NCI-H345 (cell line): ENCODE data around the gene INO80.
A peak's percentile ranks its signal among the peaks of the same experiment; 100 is the strongest.

Experiments used
- DNase-seq: peaks from one replicate; lab custom pipeline; 2025; lab: John Stamatoyannopoulos, UW

INO80 gene

DNA sequence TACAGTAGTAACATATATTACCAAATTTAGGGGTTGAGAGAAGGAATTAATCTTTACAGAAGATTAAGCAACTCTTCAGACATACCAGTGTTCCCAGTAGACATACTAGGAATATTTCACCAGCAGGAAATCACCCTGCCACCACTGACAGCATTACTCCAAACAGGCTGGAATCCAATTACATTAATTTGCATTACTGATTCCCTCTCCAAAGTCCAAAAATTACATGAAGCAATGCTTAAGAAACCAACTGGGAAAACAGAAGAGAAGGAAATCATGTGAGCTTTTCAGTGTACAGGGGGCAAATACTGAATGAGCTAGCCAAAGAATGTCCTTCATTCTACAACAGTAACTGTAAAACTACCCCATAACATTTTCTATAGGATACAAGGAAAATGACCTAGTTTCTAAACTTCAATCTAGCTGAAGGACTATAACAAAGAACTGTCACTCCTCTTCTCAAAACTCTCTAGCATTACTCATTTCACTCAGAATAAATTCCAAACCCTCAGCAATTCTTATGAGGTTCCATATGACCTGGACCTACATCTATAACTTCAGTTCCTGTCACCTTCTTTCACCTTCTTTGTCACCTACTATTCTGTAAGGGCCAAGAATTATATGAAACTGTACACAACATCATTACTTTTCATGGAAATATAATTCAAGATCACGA, 72.7 kb downstream of the INO80 start:
- no peak for DNase-seq

DNA sequence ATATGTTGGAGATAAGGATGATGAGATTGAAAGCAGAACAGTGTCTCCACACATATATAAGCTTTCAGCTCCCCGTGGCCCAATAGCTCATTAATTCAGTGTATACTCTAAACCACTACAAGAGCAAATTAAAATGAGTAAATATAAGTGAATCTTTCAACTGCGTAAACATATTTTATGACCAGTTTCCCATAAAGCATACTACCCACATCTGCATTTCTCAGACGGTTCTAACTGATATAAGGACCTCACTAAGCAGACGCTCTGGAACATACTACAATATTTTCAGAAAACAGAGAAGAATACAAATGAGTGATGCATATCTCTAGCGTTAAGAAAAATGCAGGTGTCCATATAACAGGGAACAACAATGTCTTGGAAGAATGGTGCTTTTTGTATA, 73.2 kb downstream of the INO80 start:
- DNase-seq: no peak

DNA sequence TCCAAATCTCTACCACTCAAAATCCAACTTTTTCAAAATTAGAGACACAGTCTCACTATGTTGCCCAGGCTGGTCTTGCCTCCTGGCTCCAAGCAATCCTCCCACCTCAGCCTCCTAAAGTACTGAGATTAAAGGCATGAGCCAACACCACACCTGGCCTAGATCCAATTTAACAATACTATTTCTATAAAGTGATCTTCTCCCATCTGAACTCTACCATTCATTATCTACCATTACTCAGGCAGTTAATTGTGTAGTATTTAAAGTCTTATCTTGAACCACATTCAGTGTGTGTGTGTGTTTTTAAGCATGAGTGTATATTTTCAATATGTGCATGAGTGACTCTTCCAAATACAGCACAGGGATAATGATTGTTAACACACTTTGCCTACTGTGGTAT, 77.0 kb downstream of the INO80 start:
- no peak for DNase-seq

DNA sequence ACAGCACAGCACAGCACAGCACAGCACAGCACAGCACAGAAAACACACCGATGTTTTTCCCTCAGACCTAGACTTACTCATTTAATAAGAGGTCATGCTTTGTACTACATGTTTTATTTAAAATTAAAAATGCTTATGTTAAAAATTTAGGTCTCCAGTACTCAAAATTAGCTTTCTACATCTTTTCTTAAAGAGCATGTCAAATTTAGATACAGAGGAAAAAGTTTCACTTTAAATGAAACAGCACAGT, 84.1 kb downstream of the INO80 start:
- DNase-seq: no peak

DNA sequence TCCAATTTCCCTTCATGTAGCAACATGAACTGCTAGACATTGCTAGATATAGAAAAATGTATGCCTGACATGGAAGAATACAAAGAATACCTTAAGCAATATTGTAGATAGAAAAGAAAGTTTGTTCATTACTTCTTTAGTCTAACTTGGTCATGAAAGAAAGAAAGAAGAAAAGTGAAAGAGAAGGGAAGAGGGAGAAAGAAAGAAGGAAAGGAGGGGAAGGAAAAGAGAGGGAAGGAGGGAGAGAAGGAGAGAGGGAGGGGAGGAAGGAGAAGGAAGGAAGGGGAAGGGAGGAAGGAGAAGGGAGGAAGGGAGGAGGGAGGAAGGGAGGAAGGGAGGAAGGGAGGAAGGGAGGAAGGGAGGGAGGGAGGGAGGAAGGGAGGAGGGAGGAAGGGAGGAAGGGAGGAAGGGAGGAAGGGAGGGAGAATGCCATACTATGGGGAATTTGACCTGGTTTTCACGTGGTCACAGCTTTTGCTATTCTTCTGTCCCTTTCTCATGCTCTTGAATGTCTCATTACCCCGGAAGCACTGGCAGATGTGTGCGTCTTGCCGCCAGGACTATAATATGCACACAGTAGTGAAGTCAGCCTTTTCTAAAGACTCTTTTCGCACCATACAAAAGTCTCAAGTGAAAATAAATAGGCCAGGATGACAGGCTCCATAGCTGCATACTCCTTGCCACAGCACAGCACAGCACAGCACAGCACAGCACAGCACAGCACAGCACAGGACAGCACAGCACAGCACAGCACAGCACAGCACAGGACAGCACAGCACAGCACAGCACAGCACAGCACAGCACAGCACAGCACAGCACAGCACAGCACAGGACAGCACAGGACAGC, 84.6 kb downstream of the INO80 start:
- DNase-seq: no peak

DNA sequence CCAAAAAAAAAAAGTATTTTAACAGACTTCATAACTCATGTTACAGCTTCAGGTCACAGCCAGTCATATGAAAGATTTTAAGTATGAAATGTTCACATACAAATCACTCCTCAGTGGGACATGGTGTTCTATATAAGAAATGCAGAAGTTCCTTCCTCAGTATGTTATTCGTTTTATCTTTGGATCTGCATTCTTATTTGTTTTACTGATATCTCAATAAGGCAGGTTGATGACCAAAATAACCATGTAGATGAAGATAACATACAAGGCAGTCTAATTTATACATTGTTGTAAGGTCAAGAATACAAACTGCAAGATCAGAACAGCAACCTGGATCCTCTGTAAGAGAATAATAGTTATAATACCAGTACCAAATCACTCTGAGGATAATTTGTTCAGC, 87.2 kb downstream of the INO80 start:
- DNase-seq: no peak

DNA sequence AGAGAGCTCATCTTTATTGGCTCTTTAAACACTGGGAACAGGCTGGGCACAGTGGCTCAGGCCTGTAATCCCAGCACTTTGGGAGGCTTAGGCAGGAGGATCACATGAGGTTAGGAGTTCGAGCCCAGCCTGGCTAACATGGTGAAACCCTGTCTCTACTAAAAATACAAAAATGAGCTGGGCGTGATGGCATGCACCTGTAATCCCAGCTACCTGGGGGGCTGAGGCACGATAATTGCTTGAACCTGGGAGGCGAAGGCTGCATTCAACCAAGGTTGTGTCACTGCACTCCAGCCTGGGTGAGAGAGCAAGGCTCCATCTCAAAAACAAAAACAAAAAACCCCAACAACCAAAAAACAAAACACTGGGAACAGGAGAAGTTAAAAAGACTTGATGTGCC, 90.7 kb downstream of the INO80 start:
- no peak for DNase-seq

DNA sequence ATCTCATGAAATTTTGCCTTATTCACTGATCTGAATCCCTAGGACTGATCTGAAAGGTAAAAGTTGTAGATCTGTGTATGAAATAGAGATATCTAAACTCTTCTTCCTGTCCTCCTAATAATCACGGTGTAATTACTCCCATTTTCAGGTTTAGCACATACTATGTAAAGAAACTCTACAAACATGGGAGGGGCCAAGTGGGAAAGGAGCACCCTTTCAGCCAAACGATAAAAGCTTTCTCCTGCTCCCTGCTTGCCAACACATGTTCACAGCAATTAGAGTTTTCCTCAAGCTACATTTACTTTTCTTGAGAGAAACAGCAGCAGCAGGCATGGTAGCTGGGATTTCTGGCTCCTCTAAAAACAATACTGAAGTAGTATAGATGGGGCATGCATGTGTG, 91.2 kb downstream of the INO80 start:
- no peak for DNase-seq

DNA sequence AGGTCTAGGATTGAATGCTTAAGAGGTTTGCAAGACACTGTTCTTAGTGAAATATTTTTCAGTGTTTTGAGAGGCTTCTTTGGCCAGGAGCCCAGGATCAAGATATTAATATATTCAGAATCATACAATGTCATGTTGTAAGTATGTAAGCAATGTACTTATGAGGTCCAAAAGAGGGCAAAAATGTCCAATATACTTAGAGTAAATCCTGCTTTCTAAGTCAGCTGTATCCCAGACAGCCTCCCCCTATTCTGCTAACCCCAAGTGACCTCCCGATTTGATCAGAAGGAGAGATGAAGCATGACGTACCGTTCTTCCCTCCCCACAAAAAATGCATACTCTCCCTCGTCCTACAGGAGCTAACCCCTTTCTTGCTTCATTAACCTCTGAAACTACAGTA, 91.9 kb downstream of the INO80 start:
- DNase-seq: no peak

DNA sequence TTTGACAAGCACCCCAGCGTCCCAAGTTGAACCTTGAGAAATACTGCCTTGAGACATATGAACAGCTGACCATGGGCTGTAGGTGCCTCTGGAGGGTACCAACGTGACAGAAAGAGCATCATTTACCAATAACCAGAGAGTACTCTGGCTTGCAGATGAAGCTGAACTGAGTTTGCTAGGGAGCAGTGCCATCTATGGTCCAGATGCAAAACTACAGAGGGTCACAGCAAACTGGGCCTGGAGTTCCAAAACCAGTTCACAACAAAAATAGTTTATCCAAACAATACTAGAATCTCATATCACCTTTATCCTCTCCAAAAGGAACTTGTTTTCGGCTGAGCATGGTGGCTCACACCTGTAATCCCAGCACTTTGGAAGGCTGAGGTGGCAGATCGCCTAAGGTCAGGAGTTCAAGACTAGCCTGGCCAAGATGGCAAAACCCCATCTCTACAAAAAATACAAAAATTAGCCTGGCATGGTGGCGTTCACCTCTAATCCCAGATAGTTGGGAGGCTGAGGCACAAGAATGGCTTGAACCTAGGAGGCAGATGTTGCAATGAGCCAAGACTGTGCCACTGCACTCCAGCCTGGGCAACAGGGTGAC, 93.5 kb downstream of the INO80 start:
- peak; percentile 25 for DNase-seq

DNA sequence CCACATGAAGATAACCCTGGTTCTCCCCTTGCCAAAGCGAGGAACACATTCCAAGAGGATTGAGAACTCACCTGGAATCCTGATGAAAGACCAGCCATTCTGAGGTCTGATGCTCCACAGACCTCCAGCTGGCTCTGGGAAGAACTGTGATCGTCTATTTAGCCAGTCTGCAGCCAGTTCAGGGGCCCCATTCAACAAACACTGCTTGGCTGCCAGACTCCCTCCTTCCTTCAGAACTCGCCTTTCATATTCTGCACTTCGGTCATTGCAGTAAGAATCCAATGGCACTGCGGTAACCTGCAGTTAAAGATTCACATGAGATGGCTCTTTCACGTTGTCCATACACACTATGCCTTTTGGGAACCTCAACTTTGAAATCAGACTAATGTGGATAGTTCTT, 95.3 kb downstream of the INO80 start:
- no peak for DNase-seq

DNA sequence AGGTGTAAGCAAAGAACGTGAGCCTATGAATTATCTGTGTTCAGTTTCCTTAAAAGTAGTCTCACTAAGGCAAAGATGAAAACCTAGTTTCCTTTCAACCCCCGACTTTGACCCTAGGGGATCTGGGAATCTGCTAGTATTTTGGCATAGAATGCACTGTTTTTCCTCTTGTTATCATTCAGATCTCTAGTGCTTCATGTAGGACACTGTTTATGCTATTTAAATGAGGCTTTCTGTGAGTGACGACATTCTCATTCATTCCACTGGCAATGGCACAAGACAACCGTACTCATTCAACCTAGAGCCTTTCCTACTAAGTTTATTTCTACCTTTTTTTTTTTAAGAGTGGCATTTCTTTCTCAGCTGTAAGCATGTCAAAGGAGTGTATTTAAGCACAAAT, 95.8 kb downstream of the INO80 start:
- DNase-seq: no peak

DNA sequence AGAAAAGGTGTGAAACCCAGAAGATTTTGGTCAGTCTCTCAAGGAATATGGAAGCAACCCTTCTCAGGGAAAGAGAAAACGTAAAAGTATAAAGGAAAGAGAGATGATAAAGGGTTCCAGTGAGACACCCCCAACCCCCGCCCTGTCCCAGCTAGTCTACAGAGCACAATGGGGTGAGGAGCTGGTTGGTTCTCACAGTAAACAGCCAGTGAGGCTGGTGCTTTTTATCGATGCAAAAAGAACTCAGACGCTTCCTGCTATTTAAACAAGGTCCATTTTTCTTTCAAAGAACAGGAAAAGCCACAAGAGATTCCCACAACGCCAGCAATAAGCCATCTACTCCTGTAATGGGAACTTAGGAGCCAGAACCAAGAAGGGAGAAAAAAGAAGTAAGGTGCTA, 96.9 kb downstream of the INO80 start:
- no peak for DNase-seq

DNA sequence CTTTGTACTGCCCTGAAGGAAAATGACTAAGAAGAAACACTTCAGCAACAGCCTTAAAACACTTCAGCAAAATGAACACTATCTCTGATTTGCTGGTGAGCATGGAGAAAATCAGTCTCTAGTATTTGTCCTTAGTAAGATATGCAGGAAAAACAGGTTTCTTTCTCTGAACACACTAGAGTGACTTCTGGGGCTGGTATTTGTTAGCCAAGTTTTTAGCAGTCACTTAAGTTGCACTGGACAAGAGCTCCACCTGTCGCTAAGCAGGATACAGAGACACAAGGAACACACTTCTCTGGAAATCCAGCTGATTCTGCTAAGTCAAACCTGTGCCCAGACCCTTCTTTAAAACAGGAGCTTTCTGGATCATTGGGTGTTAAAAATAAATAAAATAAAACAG, 97.5 kb downstream of the INO80 start:
- DNase-seq: no peak

DNA sequence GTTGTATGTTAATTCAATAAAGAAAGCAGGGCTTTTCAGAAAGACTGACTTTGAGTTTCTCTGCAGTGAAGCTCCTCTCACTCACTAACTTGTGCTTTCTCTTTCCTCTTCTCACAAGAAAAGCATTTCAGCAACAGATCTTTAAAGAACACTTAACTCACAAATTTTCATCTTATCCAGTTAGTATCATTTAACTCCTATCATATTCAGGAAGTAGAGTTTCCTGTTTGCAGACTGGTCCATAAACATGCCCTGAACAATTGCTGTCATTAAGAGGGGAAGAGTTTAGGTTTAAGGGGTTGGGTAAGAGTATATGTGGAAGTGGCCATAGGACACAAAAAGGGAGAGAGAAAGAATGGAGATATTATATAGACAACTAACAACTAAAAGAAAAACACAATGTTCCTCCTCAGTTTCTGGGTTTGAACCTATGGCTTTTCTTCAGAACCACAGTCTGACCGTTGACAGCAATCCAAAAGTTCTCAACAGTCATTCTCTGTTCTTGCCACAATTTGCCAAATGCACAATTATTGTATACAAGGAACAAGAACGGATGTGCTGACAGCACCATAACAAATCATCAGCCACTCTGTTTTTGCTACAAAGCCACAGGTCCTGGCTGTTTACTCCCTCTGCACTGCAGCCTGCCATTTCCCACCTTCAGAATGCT, 98.9 kb downstream of the INO80 start:
- no peak for DNase-seq

DNA sequence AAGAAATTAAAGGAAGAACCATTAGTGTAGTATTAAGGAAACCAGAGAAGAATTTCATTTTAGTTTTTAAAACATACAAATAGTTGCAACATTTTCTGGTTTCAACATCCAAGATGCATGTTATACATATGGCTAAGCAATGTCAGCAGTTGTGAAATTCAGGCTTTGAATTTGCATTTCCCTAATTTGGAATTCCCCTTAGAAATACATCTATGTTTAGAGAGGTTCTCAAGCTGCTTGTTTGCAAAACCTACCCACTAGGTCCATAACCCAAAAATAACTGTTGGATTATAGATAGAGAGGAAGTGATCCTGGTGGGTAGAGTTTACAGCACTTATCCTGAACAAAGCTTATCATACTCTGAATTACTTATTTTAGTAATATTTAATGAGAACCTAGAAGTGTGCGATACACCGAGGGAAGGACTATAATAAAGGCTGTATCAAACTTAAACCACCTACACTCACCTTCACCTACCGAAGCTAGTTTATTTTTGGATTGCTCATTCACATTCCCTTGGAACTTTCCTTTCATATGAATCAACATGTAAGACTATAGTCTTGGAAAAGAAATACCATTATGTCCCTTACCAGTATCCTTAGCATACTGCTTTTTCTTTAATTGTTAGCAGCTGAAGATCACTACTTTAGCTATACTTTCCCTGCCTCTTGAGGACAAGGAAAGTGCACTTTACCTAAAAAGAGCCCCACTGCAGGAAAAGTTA, 102.2 kb downstream of the INO80 start:
- no peak for DNase-seq

DNA sequence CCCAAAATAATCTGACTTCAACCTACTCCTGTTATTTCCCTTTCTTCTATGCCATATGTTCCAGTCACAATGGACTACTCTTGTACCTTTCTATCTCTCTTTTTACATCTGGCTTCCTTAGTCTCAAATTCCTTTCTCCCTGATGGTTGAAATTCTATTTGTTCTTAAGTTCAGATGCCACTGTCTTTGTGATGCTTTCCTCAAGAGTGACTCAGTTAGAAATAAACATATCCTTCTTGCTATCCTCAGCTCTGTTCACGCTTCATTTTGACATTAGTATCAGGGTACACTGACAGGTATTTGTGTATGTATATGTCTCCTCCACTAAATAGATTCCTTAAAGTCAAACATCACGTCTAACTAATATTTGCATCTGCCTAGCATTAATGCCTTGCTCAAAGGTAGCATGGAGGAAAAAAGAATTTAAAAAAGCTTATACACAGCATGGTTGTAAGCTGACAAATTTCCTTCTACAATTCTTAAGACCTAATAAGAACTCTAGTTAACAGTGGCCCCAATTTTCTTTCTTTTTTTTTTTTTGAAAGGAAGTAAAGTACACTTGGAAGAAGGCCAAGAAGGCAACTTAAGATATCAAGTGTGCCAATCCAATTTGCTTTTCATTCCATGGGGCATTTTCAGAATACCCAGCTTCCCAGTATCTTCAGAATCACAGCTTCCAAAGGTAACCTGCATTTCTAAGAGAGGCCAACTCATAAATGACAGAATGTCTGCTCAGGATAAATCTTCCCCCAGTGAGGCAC, 104.8 kb downstream of the INO80 start:
- DNase-seq: no peak

DNA sequence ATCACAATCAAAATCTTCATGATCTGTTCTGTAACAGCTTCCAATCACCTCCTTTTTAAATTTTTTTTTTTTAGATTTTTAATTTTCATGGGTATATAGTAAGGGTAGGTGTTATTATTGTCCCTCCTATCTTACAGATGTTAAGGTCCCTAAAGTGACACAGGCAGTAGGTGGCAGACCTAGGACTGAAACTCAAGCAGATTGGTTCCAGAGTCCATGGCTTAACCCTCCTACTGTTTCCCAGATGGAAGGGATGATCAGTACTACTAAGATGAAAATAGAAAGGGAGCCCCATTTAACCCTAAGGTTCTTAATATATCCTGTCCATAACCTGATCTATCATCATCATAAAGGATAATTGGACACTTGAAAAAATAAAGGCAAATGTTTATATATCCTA, 105.7 kb downstream of the INO80 start:
- no peak for DNase-seq

DNA sequence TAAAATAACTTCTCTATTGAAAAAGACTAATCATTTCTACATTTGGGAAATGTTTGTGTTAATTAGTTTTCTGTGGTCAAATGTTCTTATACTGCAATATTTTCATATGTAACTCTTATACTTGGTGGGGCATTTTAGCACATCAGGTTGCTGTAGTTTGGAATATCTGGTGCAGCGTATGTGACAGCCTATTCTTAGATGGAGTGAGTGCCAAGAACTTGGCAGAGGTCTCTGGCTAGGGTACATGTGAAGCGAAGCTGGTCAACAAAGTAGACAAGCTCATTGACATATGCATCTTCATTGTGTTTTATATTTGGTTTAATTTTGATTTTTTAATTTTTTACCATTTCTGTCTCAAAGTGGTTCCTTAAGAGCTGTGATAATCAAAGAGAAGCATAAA, 109.6 kb downstream of the INO80 start:
- DNase-seq: no peak

DNA sequence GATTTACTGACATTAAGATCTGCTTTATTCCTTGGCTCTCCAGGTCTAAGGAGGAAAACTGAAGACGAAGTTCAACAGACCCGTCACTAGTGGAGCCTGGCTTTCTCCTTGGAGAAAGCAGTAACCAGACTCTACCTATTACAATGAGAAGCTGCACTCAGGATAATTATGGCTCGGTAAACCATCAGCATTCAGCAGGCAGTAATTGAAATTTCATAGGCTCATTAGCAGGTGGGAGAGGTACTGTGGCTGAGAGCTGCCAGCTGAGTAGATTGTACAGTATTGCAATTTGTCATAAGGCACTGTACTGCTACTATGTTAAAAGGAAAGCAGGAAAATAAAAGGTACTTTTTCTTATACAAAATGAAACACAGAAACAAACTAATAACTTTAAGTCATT, 111.6 kb downstream of the INO80 start:
- no peak for DNase-seq

DNA sequence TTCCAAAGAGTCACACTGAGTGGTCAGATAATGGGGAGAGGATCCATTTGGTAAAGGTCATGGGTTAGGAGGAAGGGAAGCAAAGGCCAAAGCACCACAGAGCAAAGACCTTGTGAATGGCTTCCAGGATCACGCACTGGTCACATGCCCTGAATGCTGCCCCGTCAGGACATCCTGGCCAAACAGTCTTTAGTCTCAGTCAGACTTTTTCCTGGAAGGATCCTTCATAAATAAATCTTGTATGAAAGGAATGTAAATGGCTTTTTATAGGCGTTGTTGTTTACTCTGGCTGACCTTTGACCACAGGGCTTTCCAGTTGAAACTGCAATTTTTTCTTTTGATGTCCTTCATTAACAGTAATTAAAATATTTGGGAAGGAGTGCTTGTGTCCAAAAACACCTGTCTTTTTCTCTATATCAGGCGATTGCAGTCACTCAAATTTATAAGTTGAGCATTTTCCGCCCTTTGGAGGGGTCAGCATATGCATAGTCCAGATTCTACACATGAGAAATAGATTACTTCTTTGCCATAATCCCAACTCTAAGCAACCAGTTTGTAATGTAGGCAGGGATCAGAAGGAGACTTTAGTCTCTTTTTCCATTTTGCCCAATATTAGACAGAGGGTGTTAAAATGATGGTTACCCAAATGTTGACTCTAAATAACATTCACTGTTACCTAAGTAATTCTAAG, 114.4 kb downstream of the INO80 start:
- no peak for DNase-seq
